RWPE2 (cell line): ENCODE data around the gene AGPAT1.

Experiments
- ATAC-seq: fragments of 200-7000 bp; cut with Tn5 transposase; 3 replicates; pipeline ENCODE4 v1.9.1; 2021; ENCODE audit warnings: low read depth
- DNase-seq: peaks from one replicate; pipeline ENCODE4 v3.0.0-alpha.2; 2020; ENCODE audit warnings: low spot score
- H3K27ac ChIP-seq: fragments of 450-650 bp; 2 replicates; pipeline ENCODE4 v1.5.1; 2017; ENCODE audit warnings: mild to moderate bottlenecking; ENCODE audit not compliant: poor library complexity, severe bottlenecking
- H3K27me3 ChIP-seq: fragments of 250-450 bp; sonication (Bioruptor Pico); 2 replicates; pipeline ENCODE4 v1.5.1; 2021; ENCODE audit warnings: mild to moderate bottlenecking, moderate library complexity; ENCODE audit not compliant: insufficient read depth, poor library complexity, severe bottlenecking
- H3K36me3 ChIP-seq: fragments of 250-450 bp; sonication (Bioruptor Pico); 2 replicates; pipeline ENCODE4 v1.5.1; 2020; ENCODE audit warnings: low read depth, mild to moderate bottlenecking, moderate library complexity
- H3K4me1 ChIP-seq: fragments of 250-450 bp; sonication (Bioruptor Pico); 2 replicates; pipeline ENCODE4 v1.5.1; 2021; ENCODE audit warnings: mild to moderate bottlenecking, moderate library complexity; ENCODE audit not compliant: insufficient read depth, poor library complexity, severe bottlenecking
- H3K4me3 ChIP-seq: fragments of 250-450 bp; sonication (Bioruptor Pico); 2 replicates; pipeline ENCODE4 v1.5.1; 2021; ENCODE audit warnings: mild to moderate bottlenecking, moderate library complexity; ENCODE audit not compliant: severe bottlenecking
- H3K9me3 ChIP-seq: fragments of 250-450 bp; sonication (Bioruptor Pico); 2 replicates; pipeline ENCODE4 v1.5.1; 2021; ENCODE audit warnings: mild to moderate bottlenecking, moderate library complexity; ENCODE audit not compliant: severe bottlenecking
- TF ChIP-seq, protein P1 (sequence below): fragments of 450-650 bp; IDR thresholded peaks from one replicate; pipeline ENCODE4 v1.5.1; 2017; ENCODE audit warnings: mild to moderate bottlenecking, moderate library complexity; ENCODE audit not compliant: poor library complexity, severe bottlenecking

The AGPAT1 gene

DNA sequence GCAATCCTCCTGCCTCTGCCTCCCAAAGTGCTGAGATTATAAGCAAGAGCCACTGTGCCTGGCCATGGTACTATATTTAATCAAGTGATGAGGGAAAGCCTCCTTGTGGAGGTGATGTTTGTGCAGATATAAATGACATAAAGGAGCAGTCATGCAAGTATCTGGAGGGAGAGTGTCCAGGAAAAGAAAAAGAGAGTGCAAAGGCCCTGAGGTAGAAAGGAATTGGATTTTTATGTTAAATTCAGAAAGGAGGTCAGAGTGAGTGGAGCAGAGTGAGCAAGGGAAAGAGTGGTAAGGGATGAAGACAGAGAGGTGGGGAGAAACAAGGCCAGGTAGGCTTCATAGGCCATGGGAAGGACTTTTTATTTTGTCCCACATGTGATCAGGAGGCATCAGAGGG lies 38.4 kb downstream of the AGPAT1 start:
- no peaks in the 10 kb centered on the region for H3K27me3 ChIP-seq
- H3K9me3 ChIP-seq: no peaks in the 10 kb centered on the region
- no peaks in the 10 kb centered on the region for H3K4me1 ChIP-seq
- no peak overlapping the region for H3K27ac ChIP-seq
- DNase-seq: no peak
- no peaks in the 10 kb centered on the region for H3K36me3 ChIP-seq
- TF ChIP-seq, protein P1, sequence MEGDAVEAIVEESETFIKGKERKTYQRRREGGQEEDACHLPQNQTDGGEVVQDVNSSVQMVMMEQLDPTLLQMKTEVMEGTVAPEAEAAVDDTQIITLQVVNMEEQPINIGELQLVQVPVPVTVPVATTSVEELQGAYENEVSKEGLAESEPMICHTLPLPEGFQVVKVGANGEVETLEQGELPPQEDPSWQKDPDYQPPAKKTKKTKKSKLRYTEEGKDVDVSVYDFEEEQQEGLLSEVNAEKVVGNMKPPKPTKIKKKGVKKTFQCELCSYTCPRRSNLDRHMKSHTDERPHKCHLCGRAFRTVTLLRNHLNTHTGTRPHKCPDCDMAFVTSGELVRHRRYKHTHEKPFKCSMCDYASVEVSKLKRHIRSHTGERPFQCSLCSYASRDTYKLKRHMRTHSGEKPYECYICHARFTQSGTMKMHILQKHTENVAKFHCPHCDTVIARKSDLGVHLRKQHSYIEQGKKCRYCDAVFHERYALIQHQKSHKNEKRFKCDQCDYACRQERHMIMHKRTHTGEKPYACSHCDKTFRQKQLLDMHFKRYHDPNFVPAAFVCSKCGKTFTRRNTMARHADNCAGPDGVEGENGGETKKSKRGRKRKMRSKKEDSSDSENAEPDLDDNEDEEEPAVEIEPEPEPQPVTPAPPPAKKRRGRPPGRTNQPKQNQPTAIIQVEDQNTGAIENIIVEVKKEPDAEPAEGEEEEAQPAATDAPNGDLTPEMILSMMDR: no peak
- H3K4me3 ChIP-seq: no peak overlapping the region
- ATAC-seq: no peak

DNA sequence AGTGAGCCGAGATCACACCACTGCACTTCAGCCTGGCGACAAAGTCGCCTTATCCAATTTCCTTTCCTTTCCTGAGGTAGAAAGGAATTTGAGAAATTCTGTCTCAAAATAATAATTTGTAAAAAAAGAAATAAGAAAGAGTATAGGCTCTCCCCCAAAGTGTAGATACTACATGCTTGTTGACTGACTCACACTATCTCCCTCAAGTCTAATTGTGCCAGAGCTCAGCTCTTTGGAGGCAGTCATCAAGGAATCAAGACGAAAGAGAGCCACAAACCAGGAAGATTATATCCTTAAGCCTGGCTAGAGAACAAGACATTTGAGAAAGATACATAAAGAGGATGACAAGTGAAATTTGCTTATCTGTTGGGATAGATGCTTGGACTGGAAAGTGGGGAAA lies 42.1 kb downstream of the AGPAT1 start:
- no peaks in the 10 kb centered on the region for H3K27me3 ChIP-seq
- no peak overlapping the region for H3K4me3 ChIP-seq
- H3K36me3 ChIP-seq: no peaks in the 10 kb centered on the region
- TF ChIP-seq, protein P1: no peak
- DNase-seq: no peak
- no peaks in the 10 kb centered on the region for H3K9me3 ChIP-seq
- ATAC-seq: no peak
- H3K4me1 ChIP-seq: no peaks in the 10 kb centered on the region
- H3K27ac ChIP-seq: no peak overlapping the region

DNA sequence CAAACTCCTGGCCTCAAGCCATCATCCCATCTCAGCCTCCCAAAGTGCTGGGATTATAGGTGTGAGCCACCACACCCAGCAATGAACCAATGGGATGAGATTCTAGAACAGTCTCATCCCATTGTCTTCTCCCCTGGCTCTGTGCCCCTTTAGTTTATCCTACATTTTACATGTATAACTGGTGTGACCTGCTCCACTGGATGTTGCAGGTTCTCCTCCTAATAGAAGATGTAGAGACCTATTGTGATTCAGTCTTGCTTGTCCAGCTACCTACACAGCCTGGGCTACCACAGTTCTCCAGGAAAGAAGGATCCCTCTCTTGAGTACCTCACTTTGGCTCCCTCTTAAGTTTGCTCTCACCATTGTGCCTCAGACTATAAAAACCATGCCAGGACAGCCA lies 43.8 kb downstream of the AGPAT1 start:
- H3K4me3 ChIP-seq: no peak overlapping the region
- ATAC-seq (no peak), DNase-seq (no peak)
- no peaks in the 10 kb centered on the region; the same call in 1 of the 2 replicates for H3K36me3 ChIP-seq
- no peaks in the 10 kb centered on the region for H3K4me1 ChIP-seq
- no peaks in the 10 kb centered on the region for H3K27me3 ChIP-seq
- H3K9me3 ChIP-seq: no peaks in the 10 kb centered on the region
- TF ChIP-seq, protein P1: no peak
- H3K27ac ChIP-seq: no peak overlapping the region

DNA sequence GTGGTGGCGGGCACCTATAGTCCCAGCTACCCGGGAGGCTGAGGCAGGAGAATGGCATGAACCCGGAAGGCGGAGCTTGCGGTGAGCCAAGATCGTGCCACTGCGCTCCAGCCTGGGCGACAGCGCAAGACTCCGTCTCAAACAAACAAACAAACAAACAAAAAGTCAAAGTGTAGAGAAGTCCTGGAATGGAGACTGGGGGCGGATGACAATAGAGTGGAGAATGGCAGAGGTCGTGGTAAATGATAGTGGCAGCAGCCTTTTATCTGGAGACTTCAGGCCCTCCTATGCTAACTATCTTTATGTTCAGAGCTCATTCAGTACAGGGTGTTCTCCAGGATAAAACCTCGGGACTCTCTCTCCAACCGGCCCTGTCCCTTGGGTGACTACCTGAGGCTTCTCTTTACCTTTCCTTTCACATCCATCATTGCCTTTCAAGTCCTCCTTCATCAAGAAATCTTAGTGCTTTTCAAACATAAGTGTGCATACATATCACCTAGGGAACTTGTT lies 44.4 kb downstream of the AGPAT1 start:
- TF ChIP-seq, protein P1: no peak
- H3K4me1 ChIP-seq: no peaks in the 10 kb centered on the region
- ATAC-seq (no peak), DNase-seq (no peak)
- peaks cover 5% of the 10 kb centered on the region for H3K36me3 ChIP-seq
- no peak overlapping the region for H3K27ac ChIP-seq
- H3K27me3 ChIP-seq: no peaks in the 10 kb centered on the region
- H3K4me3 ChIP-seq: no peak overlapping the region
- no peaks in the 10 kb centered on the region for H3K9me3 ChIP-seq

DNA sequence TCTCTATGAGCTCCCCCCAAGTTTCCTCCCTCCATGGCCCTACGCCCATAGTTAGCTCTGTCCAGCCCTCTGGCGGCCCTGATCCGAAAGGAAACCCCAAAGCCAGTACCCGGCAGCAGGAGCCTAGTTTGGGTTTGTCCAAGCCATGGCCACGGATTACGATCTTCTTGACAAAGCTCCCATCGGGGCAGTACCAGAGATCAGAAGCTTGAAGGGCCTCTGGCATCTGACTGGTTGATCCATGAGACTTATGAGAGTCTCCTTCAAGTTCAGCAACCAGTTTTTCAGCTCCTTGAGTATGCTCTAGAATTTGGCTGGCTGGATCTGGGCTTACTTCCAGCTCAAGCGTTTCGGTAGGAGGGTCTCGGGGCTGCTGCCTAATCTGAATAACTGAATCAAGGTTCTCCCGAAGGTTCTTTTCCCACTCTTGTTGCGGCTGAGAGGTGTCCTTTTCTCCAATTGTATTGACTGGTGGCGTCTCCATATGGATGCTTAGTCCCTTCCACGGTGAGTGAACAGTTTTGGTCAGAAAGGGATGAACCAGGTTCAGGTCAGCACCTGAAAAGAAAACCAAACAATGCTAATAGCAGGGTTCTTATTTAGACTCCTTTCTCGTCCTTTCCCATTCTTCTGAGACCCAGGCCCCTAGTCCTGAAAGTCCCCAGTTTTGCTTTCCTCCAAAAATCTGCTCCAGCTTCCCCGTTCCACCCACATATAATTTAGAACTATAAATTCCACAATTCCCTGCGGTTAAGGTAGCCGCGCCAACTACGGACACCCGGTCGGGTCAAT lies 46.4 kb downstream of the AGPAT1 start:
- Histone ChIP-seq H3K9me3 (no peaks in the 10 kb centered on the region), H3K27ac (peak overlapping the region; percentile 25), H3K36me3 (peaks cover 21% of the 10 kb centered on the region), H3K27me3 (no peaks in the 10 kb centered on the region), H3K4me3 (peak overlapping the region; percentile 66), H3K4me1 (no peaks in the 10 kb centered on the region)
- TF ChIP-seq, protein P1: no peak
- no peak for DNase-seq
- ATAC-seq: peak; percentile 2; the same call in 2 of the 3 replicates
